GM12864 (cell line): ENCODE data around the gene RAI14.

Source experiments
- DNase-seq: peaks from one replicate; pipeline ENCODE4 v3.0.0-alpha.2; 2011; ENCODE audit warnings: low read depth
- H3K4me3 ChIP-seq: 2 replicates; pipeline ENCODE4 v1.5.1; 2011; ENCODE audit warnings: mild to moderate bottlenecking, low read depth, low read length, control low read depth
- CTCF ChIP-seq: IDR thresholded peaks from 2 replicates; pipeline ENCODE4 v1.5.1; 2011; ENCODE audit warnings: low read depth, mild to moderate bottlenecking, moderate library complexity, low read length, control low read depth, inconsistent platforms; ENCODE audit errors: missing control alignments

The RAI14 gene

GRCh38 chr5:34653708-34654107 lies 2.4 kb upstream of the RAI14 start:
- no peak for DNase-seq
- H3K4me3 ChIP-seq = no peak overlapping the region
- no peak for TF ChIP-seq CTCF

DNA sequence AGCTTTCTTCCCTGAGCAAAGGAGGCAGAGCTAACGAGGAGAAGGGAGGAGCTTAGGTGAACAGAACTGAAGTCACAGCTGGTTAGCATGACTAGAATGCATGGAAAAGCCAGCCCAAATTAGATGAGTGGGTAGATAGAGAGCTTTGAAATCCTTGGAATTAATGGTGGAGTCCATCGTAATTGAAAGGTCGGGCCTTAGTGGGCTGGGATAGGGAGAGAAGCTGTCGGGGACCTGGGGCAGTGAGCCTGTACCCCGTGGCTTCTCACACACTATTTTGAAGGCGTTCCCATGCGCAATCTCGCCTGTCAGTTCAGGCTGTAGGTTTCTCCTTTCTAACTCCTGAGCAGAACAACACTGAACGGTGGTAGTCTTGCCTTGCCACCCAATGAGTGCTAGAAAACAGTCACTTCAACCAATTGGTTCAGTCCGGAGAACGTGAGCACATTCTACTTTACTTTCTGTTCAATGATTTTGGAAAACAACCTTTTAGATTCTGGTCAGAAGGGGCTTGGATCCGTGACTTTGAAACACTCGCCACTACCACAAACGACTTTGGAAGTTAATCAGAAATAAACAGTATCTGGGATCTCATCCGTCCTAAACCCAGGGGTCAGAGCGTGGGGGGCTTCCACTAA lies 655 bp upstream of the RAI14 start:
- TF ChIP-seq CTCF = no peak
- no peak for DNase-seq
- peak overlapping the region; percentile 50 for H3K4me3 ChIP-seq

- DNase-seq = no peak
- no peak for TF ChIP-seq CTCF
- peak overlapping the region; percentile 50 for H3K4me3 ChIP-seq
Measured at GRCh38 chr5:34656700-34657273, 659 bp downstream of the RAI14 start.

GRCh38 chr5:34657274-34657921 lies 1.3 kb downstream of the RAI14 start:
- DNase-seq = no peak
- peak overlapping the region; percentile 50 for H3K4me3 ChIP-seq

GRCh38 chr5:34657988-34658387 lies 1.9 kb downstream of the RAI14 start:
- H3K4me3 ChIP-seq = no peak overlapping the region
- TF ChIP-seq CTCF = no peak
- DNase-seq = no peak

More at GRCh38 chr5:34657274-34657921, 1.3 kb downstream of the RAI14 start:
- TF ChIP-seq CTCF = no peak

- no peak for DNase-seq
- no peak overlapping the region for H3K4me3 ChIP-seq
- no peak for TF ChIP-seq CTCF
Measured at GRCh38 chr5:34659168-34659567, 3.0 kb downstream of the RAI14 start.
